Fibroblast of skin of left biceps (primary cell): Measurements from ENCODE around the gene TAB2.
A peak's percentile ranks its signal among the peaks of the same experiment; 100 is the strongest.

Experiments
- DNase-seq, 2 experiments: peaks; one replicate each; pipeline ENCODE4 v3.0.0-alpha.2; 2013; ENCODE audit warnings: low read depth in 2 of 2

The TAB2 gene

GRCh38 chr6:149419696-149420404 lies 102.3 kb downstream of the TAB2 start:
- no peak for DNase-seq

- no peak for DNase-seq
These were observed 103.6 kb downstream of the TAB2 start for GRCh38 chr6:149421132-149421531.

GRCh38 chr6:149422581-149422980 lies 105.1 kb downstream of the TAB2 start:
- no peak for DNase-seq

- no peak for DNase-seq
These were observed 106.5 kb downstream of the TAB2 start for GRCh38 chr6:149423964-149424440.

- DNase-seq, result no peak
These were observed 107.7 kb downstream of the TAB2 start for GRCh38 chr6:149425224-149425623.

- no peak for DNase-seq
These were observed 108.2 kb downstream of the TAB2 start for GRCh38 chr6:149425754-149426153.

- no peak for DNase-seq
These were observed 111.1 kb downstream of the TAB2 start for GRCh38 chr6:149428606-149429005.

- DNase-seq, result no peak
These were observed 112.2 kb downstream of the TAB2 start for GRCh38 chr6:149429427-149430360.

GRCh38 chr6:149431905-149432775 lies 114.6 kb downstream of the TAB2 start:
- peak; percentile 24 to 34 for DNase-seq

- DNase-seq, result no peak
These were observed 115.9 kb downstream of the TAB2 start for GRCh38 chr6:149433405-149433804.

GRCh38 chr6:149433881-149434280 lies 116.4 kb downstream of the TAB2 start:
- no peak for DNase-seq

- DNase-seq, result no peak
These were observed 118.5 kb downstream of the TAB2 start for GRCh38 chr6:149435919-149436586.

GRCh38 chr6:149436647-149437046 lies 119.1 kb downstream of the TAB2 start:
- DNase-seq, result no peak

GRCh38 chr6:149437212-149437611 lies 119.7 kb downstream of the TAB2 start:
- DNase-seq, result no peak

- no peak for DNase-seq
These were observed 121.3 kb downstream of the TAB2 start for GRCh38 chr6:149438855-149439254.

GRCh38 chr6:149439626-149440025 lies 122.1 kb downstream of the TAB2 start:
- no peak for DNase-seq

- no peak for DNase-seq
These were observed 123.5 kb downstream of the TAB2 start for GRCh38 chr6:149440735-149441671.

- no peak for DNase-seq
These were observed 124.2 kb downstream of the TAB2 start for GRCh38 chr6:149441740-149442139.

- peak; percentile 75 to 76 for DNase-seq
These were observed 126.1 kb downstream of the TAB2 start for GRCh38 chr6:149443411-149444181.
